DOHH2 (cell line): Measurements from ENCODE around the gene LYZL2.
"Not testable (repeated sequence)": the region's sequence is repeated elsewhere in the genome, so short reads cannot be mapped to it uniquely, and the experiment has no call there.

ENCODE experiments used
- H3F3A ChIP-seq: fragments of 200-600 bp; sonication (generic), shearing (Covaris generic); 2 replicates; pipeline ENCODE4 v1.6.0; 2016; ENCODE audit warnings: antibody characterized with exemption, mild to moderate bottlenecking; ENCODE audit not compliant: control insufficient read depth, insufficient read depth
- H3K27ac ChIP-seq: fragments of 200-600 bp; sonication (generic); 2 replicates; pipeline ENCODE4 v1.5.1; 2014; ENCODE audit warnings: low read depth, mild to moderate bottlenecking, low read length, moderate library complexity
- H3K27me3 ChIP-seq: fragments of 200-600 bp; sonication (generic); 2 replicates; pipeline ENCODE4 v1.6.1; 2014; ENCODE audit warnings: mild to moderate bottlenecking, low read length, mixed read lengths; ENCODE audit not compliant: control insufficient read depth
- H3K36me3 ChIP-seq: fragments of 200-600 bp; sonication (generic); 2 replicates; pipeline ENCODE4 v1.6.1; 2014; ENCODE audit warnings: mild to moderate bottlenecking, low read length, moderate library complexity, mixed read lengths; ENCODE audit not compliant: control insufficient read depth
- H3K4me1 ChIP-seq: fragments of 200-600 bp; sonication (generic); 2 replicates; pipeline ENCODE4 v1.6.1; 2014; ENCODE audit warnings: mild to moderate bottlenecking, low read length, mixed read lengths; ENCODE audit not compliant: control insufficient read depth
- H3K4me2 ChIP-seq: fragments of 200-600 bp; sonication (generic); 2 replicates; pipeline ENCODE4 v1.6.0; 2014; ENCODE audit warnings: mild to moderate bottlenecking, low read length, moderate library complexity
- H3K4me3 ChIP-seq: fragments of 200-600 bp; sonication (generic); 2 replicates; pipeline ENCODE4 v1.5.1; 2014; ENCODE audit warnings: mild to moderate bottlenecking, low read length, mixed read lengths
- H3K79me2 ChIP-seq: fragments of 200-600 bp; sonication (generic); 2 replicates; pipeline ENCODE4 v1.6.1; 2014; ENCODE audit warnings: mild to moderate bottlenecking, low read length, mixed read lengths; ENCODE audit not compliant: control insufficient read depth
- H3K9me2 ChIP-seq: fragments of 200-600 bp; sonication (generic); replicated peaks from 2 replicates; pipeline ENCODE4 v1.6.1; 2014; ENCODE audit warnings: mild to moderate bottlenecking, low read length, mixed read lengths; ENCODE audit not compliant: control insufficient read depth
- H3K9me3 ChIP-seq: fragments of 200-600 bp; sonication (generic); 2 replicates; pipeline ENCODE4 v1.6.1; 2014; ENCODE audit warnings: antibody characterized with exemption, low read length, mixed read lengths; ENCODE audit not compliant: control insufficient read depth, insufficient read depth
- H4K20me1 ChIP-seq: fragments of 200-600 bp; sonication (generic); 2 replicates; pipeline ENCODE4 v1.6.0; 2014; ENCODE audit warnings: low read depth, mild to moderate bottlenecking, antibody characterized with exemption, low read length, moderate library complexity; ENCODE audit not compliant: control insufficient read depth, insufficient read depth
- CTCF ChIP-seq: fragments of 200-600 bp; sonication (generic); IDR thresholded peaks from one replicate; pipeline ENCODE4 v1.5.1; 2014; ENCODE audit warnings: antibody characterized with exemption, mild to moderate bottlenecking, low read depth, low read length; ENCODE audit not compliant: poor library complexity, severe bottlenecking
- EZH2phosphoT487 ChIP-seq: fragments of 200-600 bp; sonication (generic); IDR thresholded peaks from 2 replicates; pipeline ENCODE4 v1.6.1; 2017; ENCODE audit warnings: borderline replicate concordance, mild to moderate bottlenecking, antibody characterized with exemption, low read length, moderate library complexity, mixed read lengths

The LYZL2 gene

GRCh38 chr10:30662814-30663213 lies 33.3 kb upstream of the LYZL2 start:
- peaks cover 14% of the 10 kb centered on the region for H3K4me1 ChIP-seq
- no peaks in the 10 kb centered on the region for H3K36me3 ChIP-seq
- peak overlapping the region; percentile 21 for H3K4me2 ChIP-seq
- no peaks in the 10 kb centered on the region for H3F3A ChIP-seq
- H3K9me2 ChIP-seq, result no peaks in the 10 kb centered on the region
- H3K79me2 ChIP-seq, result no peaks in the 10 kb centered on the region
- H3K27ac ChIP-seq, result no peak overlapping the region
- no peaks in the 10 kb centered on the region for H4K20me1 ChIP-seq
- H3K4me3 ChIP-seq, result no peak overlapping the region
- no peaks in the 10 kb centered on the region for H3K9me3 ChIP-seq
- no peak for TF ChIP-seq EZH2phosphoT487
- peaks cover 8% of the 10 kb centered on the region for H3K27me3 ChIP-seq

- H3K9me3 ChIP-seq, H3K79me2 ChIP-seq, H3K36me3 ChIP-seq, H3K4me3 ChIP-seq, H3K9me2 ChIP-seq, H4K20me1 ChIP-seq, H3K4me2 ChIP-seq, H3F3A ChIP-seq, H3K27ac ChIP-seq: not testable (repeated sequence)
- peaks cover 14% of the 10 kb centered on the region for H3K4me1 ChIP-seq
- peaks cover 14% of the 10 kb centered on the region; the same call in 1 of the 2 replicates for H3K27me3 ChIP-seq
These were observed 30.8 kb upstream of the LYZL2 start for GRCh38 chr10:30660314-30660713.

GRCh38 chr10:30656233-30656632 lies 26.7 kb upstream of the LYZL2 start:
- Histone ChIP-seq H3K79me2 (no peaks in the 10 kb centered on the region), H3K27me3 (peaks cover 14% of the 10 kb centered on the region; the same call in 1 of the 2 replicates), H3K4me2 (no peak overlapping the region), H3K4me3 (no peak overlapping the region), H3K4me1 (no peaks in the 10 kb centered on the region), H3F3A (no peaks in the 10 kb centered on the region), H3K9me2 (no peaks in the 10 kb centered on the region), H4K20me1 (no peaks in the 10 kb centered on the region), H3K36me3 (no peaks in the 10 kb centered on the region), H3K27ac (no peak overlapping the region), H3K9me3 (no peaks in the 10 kb centered on the region)
- no peak for TF ChIP-seq CTCF
- no peak for TF ChIP-seq EZH2phosphoT487

GRCh38 chr10:30655001-30655400 lies 25.4 kb upstream of the LYZL2 start:
- not testable (repeated sequence) for H3K9me2 ChIP-seq, H3K79me2 ChIP-seq, H3K27ac ChIP-seq, H3K9me3 ChIP-seq, H3K4me2 ChIP-seq, H3F3A ChIP-seq, H3K36me3 ChIP-seq, H3K4me1 ChIP-seq, H4K20me1 ChIP-seq, H3K4me3 ChIP-seq
- peaks cover 14% of the 10 kb centered on the region; the same call in 1 of the 2 replicates for H3K27me3 ChIP-seq

GRCh38 chr10:30651470-30652397 lies 22.2 kb upstream of the LYZL2 start:
- not testable (repeated sequence) for H4K20me1 ChIP-seq, H3K27ac ChIP-seq, H3K4me2 ChIP-seq

More at GRCh38 chr10:30651470-30652397, 22.2 kb upstream of the LYZL2 start:
- H3K36me3 ChIP-seq, H3F3A ChIP-seq, H3K9me2 ChIP-seq, H3K79me2 ChIP-seq, H3K9me3 ChIP-seq, H3K4me3 ChIP-seq, H3K27me3 ChIP-seq, H3K4me1 ChIP-seq: not testable (repeated sequence)
